GM20000 (cell line): Measurements from ENCODE around the gene GLO1.

Source experiments
- DNase-seq: peaks from one replicate; pipeline ENCODE4 v3.0.0; 2012; ENCODE audit warnings: low spot score
- CTCF ChIP-seq: IDR thresholded peaks from 2 replicates; pipeline ENCODE4 v1.5.1; 2012; ENCODE audit warnings: mild to moderate bottlenecking, control low read depth; ENCODE audit errors: extremely low read depth, missing control alignments

Gene GLO1

GRCh38 chr6:38719358-38719757 is 16.4 kb upstream of the GLO1 start:
- DNase-seq = no peak
- no peak for TF ChIP-seq CTCF

GRCh38 chr6:38716825-38717224 is 13.9 kb upstream of the GLO1 start:
- DNase-seq = no peak
- no peak for TF ChIP-seq CTCF

GRCh38 chr6:38715016-38715689 is 12.2 kb upstream of the GLO1 start, which contains the start of gene DNAH8:
DNAH8 (plus strand) TSS chr6:38715311; CDS start chr6:38722810, 7,499 bp downstream.
- peak; percentile 34 for DNase-seq
- TF ChIP-seq CTCF = no peak

GRCh38 chr6:38714239-38715015 is 11.5 kb upstream of the GLO1 start:
- DNase-seq = peak; percentile 40
- TF ChIP-seq CTCF = no peak

- DNase-seq = peak; percentile 38
- TF ChIP-seq CTCF = no peak
Observed at GRCh38 chr6:38713812-38714211, 10.9 kb upstream of the GLO1 start.

- no peak for DNase-seq
Observed at GRCh38 chr6:38708496-38708895, 5.6 kb upstream of the GLO1 start.

More at GRCh38 chr6:38708496-38708895, 5.6 kb upstream of the GLO1 start:
- TF ChIP-seq CTCF = no peak
